ENCODE results near the gene ARHGAP22.
"Not testable (repeated sequence)": the region's sequence is repeated elsewhere in the genome, so short reads cannot be mapped to it uniquely, and the experiment has no call there.

Gene ARHGAP22

DNA sequence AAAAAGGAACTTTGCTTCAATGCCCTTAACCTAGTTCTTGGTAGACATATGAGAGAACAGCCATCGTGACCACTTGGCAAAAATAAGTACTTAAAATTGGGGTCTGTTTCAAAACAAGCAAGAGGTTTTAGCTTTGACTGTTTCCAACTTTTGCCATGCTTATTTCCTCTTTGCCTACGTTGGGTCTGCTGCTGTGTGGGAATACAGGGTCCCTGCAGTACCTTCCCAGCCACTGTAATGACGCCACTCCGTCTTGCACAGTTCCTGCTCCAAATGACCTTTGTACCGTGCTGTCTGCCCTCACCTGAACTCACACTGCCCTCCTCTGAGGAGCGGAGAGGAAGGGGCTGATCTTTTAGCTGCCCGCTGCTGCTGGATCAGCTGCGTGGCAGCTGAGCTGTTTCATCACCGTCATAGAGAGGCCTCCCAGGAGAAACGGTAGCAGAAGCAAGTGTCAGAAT is 165.3 kb downstream of the ARHGAP22 start:
- H3K27ac ChIP-seq, result no peak overlapping the region
- peaks cover 6 to 34% (median 21%) of the 10 kb centered on the region in 11 experiments; a peak in 17 of 22 replicates for H3K36me3 ChIP-seq
- peaks cover 0 to 4% (median 0%) of the 10 kb centered on the region in 11 experiments; a peak in 1 of 22 replicates for H4K20me1 ChIP-seq
- peaks cover 0 to 8% (median 0%) of the 10 kb centered on the region in 10 experiments; a peak in 4 of 20 replicates for H3K4me1 ChIP-seq
- H3K9ac ChIP-seq, result no peak overlapping the region
- H3K4me2 ChIP-seq, result peak overlapping the region in 1 of 11 experiments; percentile 3; a peak in 1 of 22 replicates
- no peaks in the 10 kb centered on the region for H3K27me3 ChIP-seq
- H3K9me3 ChIP-seq (replicated peaks in 1 of 11), result no peaks in the 10 kb centered on the region
- no peak for TF ChIP-seq Cebpa-rat (IDR thresholded peaks at IDR 0.05)
- no peak overlapping the region for H3K4me3 ChIP-seq

DNA sequence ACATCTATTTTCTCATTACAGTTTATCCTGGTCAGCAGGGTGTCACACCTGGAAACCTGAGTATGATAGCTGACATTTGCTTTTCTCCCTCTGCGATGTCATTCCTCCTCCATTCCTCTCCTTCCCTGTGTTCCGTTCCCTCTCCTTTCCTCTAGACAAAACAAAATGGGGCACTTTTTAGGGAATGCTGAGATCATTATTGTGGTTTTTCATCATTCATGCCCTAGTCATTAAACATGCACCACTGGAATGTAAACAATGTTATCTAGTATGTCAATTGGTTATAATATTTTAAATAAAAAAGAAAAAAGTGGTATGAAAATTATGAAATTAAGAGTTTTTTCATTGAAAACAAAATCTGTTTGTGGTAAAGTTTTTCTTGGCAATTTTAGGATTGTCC is 165.8 kb downstream of the ARHGAP22 start:
- H3K9me3 ChIP-seq (replicated peaks in 1 of 11), result no peaks in the 10 kb centered on the region
- TF ChIP-seq Cebpa-rat (IDR thresholded peaks at IDR 0.05), result no peak
- no peak overlapping the region for H3K9ac ChIP-seq
- peaks cover 6 to 40% (median 25%) of the 10 kb centered on the region in 11 experiments; a peak in 17 of 22 replicates for H3K36me3 ChIP-seq
- H3K4me3 ChIP-seq, result no peak overlapping the region
- H3K4me2 ChIP-seq, result no peak overlapping the region
- H3K27me3 ChIP-seq, result no peaks in the 10 kb centered on the region
- H3K27ac ChIP-seq, result no peak overlapping the region
- peaks cover 0 to 8% (median 0%) of the 10 kb centered on the region in 10 experiments; a peak in 4 of 20 replicates for H3K4me1 ChIP-seq
- H4K20me1 ChIP-seq, result 0 out of 22 replicates have a peak, but pooled peaks cover 0 to under 1% (median 0%) of the 10 kb centered on the region in 11 experiments

DNA sequence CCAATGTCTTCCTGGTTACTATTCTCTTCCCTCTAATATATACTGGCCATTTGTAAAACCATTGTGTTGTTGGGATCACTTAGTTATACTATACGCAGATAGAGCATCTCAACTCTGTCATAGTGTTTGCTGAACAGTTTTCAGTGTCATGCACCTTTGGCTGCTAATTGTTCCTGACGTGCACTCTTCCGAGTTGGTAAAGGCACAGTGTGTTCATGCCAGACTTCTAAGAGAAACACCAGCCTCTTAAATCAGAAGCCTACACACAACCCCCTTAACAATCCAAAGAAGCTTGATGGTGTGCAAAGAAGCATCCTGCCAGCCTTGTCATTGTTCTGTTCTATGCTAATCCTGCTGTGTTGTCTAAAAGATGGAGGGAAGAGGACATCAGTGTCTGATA is 167.3 kb downstream of the ARHGAP22 start:
- Histone ChIP-seq H3K4me1 (peaks cover 0 to 8% (median 0%) of the 10 kb centered on the region in 10 experiments; a peak in 4 of 20 replicates), H3K4me3 (no peak overlapping the region), H3K27ac (no peak overlapping the region), H3K27me3 (no peaks in the 10 kb centered on the region), H3K36me3 (peaks cover 6 to 55% (median 30%) of the 10 kb centered on the region in 11 experiments; a peak in 20 of 22 replicates), H3K9me3 (replicated peaks in 1 of 11) (no peaks in the 10 kb centered on the region), H3K9ac (no peak overlapping the region), H3K4me2 (no peak overlapping the region), H4K20me1 (no peaks in the 10 kb centered on the region)
- no peak for TF ChIP-seq Cebpa-rat (IDR thresholded peaks at IDR 0.05)

DNA sequence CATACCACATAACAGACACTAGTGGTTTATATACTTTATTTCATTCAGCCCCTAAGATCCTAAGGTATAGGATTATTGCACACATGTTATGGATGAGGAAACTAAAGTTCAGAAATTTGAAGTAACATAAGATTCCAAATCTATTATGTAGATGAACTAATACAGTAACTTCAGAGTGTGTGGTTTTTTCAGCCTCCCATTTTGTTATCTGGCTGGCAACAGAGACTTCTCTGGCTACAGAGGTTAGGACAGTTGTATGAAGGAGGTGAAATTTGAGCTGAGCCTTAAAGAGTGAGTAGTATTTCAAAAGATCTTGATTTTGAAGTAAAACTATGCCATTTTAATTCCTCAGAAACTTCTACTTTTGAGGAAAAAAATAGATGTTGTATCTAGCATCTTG is 173.0 kb downstream of the ARHGAP22 start:
- Histone ChIP-seq H4K20me1 (no peaks in the 10 kb centered on the region), H3K9ac (no peak overlapping the region), H3K36me3 (peaks cover 40 to 96% (median 58%) of the 10 kb centered on the region in 11 experiments), H3K9me3 (replicated peaks in 1 of 11) (no peaks in the 10 kb centered on the region), H3K27me3 (no peaks in the 10 kb centered on the region), H3K4me2 (no peak overlapping the region), H3K4me1 (no peaks in the 10 kb centered on the region), H3K4me3 (no peak overlapping the region), H3K27ac (no peak overlapping the region)
- no peak for TF ChIP-seq Cebpa-rat (IDR thresholded peaks at IDR 0.05)

DNA sequence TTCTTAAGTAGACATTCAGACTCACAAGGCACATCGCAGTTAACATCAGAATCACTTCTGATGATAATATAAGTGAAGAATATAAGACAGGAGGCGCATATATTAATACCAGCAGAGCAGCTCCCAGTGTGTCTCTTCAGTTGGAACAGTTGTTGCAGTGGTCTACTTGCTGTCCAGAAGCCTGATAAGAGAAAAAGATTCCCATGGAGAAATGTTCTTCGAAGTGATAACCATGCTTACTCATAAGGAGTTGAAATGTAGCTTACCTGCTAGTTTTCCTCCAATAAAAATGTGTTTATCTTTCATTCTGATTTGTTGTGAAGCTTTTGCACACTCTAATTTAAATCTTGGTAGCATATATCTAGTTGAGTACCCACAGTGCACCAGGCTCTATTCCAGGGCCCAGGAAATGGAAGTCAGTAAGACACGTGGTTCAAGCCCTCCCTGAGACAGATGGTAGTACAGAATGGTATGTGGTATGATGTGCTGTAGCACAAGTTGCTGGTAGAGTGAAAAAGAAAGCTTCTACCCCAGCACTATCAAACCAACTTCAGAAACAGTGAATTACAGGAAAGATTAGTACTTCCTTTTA is 174.4 kb downstream of the ARHGAP22 start:
- H3K27ac ChIP-seq, result no peak overlapping the region
- TF ChIP-seq Cebpa-rat (IDR thresholded peaks at IDR 0.05), result no peak
- H3K27me3 ChIP-seq, result no peaks in the 10 kb centered on the region
- H3K36me3 ChIP-seq, result peaks cover 42 to 96% (median 58%) of the 10 kb centered on the region in 11 experiments
- no peaks in the 10 kb centered on the region for H4K20me1 ChIP-seq
- H3K4me3 ChIP-seq, result no peak overlapping the region
- H3K4me2 ChIP-seq, result no peak overlapping the region
- no peaks in the 10 kb centered on the region for H3K9me3 ChIP-seq (replicated peaks in 1 of 11)
- no peak overlapping the region for H3K9ac ChIP-seq
- H3K4me1 ChIP-seq, result no peaks in the 10 kb centered on the region

DNA sequence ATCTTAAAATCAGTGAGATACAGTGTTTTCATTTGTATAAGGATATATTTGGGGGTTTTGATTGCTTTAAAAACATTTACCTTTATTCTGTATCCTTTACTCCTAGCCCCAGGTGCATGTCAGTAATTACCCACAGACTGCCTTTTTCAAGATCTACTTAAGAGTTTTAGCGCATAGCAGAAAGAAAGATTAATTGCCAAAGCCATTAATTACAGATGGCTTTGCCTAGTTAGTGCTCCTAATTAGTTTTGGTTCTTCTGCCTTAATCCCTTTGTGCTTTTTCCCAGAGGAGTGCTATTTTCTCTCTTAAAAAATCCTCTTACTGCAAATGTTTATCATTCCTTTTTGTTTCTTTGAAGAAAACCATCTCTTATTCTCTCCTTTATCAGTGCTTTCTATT is 175.6 kb downstream of the ARHGAP22 start:
- Histone ChIP-seq H4K20me1 (no peaks in the 10 kb centered on the region), H3K9me3 (replicated peaks in 1 of 11) (no peaks in the 10 kb centered on the region), H3K4me1 (no peaks in the 10 kb centered on the region), H3K27me3 (no peaks in the 10 kb centered on the region), H3K4me2 (no peak overlapping the region), H3K27ac (no peak overlapping the region), H3K4me3 (no peak overlapping the region), H3K36me3 (peaks cover 40 to 89% (median 55%) of the 10 kb centered on the region in 11 experiments), H3K9ac (no peak overlapping the region)
- no peak for TF ChIP-seq Cebpa-rat (IDR thresholded peaks at IDR 0.05)

DNA sequence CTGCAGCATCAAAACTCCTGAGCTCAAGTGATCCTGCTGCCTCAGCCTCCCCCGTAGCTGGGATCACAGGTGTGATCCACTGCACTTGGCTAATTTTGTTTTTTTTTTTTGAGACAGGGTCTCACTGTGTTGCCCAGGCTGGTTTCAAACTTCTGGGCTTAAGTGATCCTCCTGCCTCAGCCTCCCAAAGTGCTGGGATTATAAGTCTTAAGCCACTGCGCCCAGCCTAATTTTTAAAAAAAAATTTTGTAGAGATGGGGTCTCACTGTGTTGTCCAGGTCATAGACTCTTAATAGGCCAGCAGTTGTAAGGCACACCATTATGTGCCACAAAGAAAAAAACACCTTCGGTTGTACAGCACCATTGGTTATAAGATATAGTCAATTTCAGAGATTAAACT is 176.0 kb downstream of the ARHGAP22 start:
- no peak for TF ChIP-seq Cebpa-rat (IDR thresholded peaks at IDR 0.05)
- no peak overlapping the region for H3K27ac ChIP-seq
- peaks cover 40 to 85% (median 58%) of the 10 kb centered on the region in 11 experiments for H3K36me3 ChIP-seq
- no peak overlapping the region for H3K4me3 ChIP-seq
- H3K4me1 ChIP-seq, result no peaks in the 10 kb centered on the region
- H3K9me3 ChIP-seq (replicated peaks in 1 of 11), result no peaks in the 10 kb centered on the region
- no peak overlapping the region for H3K9ac ChIP-seq
- H4K20me1 ChIP-seq, result 0 out of 22 replicates have a peak, but pooled peaks cover 0 to 1% (median 0%) of the 10 kb centered on the region in 11 experiments
- H3K27me3 ChIP-seq, result no peaks in the 10 kb centered on the region
- no peak overlapping the region for H3K4me2 ChIP-seq

DNA sequence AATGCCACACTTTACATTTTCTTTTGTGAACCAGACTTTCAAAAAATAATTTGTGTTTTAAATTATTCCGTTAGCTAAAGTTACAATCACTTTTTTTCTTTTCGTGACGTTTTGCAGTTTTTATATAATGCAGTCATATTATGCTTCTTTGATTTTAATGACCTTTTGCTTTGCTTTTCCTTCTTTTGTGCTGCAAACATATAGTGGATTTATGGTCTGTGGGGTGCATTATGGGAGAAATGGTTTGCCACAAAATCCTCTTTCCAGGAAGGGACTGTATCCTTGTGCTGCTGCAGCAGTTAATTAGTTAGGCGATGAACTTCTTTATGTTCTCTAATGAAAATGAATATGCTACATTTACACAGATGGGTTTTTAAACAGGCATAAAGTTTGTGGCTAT is 181.0 kb downstream of the ARHGAP22 start:
- H3K9ac ChIP-seq, result no peak overlapping the region
- no peaks in the 10 kb centered on the region for H3K27me3 ChIP-seq
- peaks cover 0 to 2% (median 0%) of the 10 kb centered on the region in 10 experiments; a peak in 2 of 20 replicates for H3K4me1 ChIP-seq
- H3K36me3 ChIP-seq, result peaks cover 23 to 57% (median 39%) of the 10 kb centered on the region in 11 experiments; a peak in 21 of 22 replicates
- no peak overlapping the region for H3K4me3 ChIP-seq
- no peak for TF ChIP-seq Cebpa-rat (IDR thresholded peaks at IDR 0.05)
- H3K9me3 ChIP-seq (replicated peaks in 1 of 11), result no peaks in the 10 kb centered on the region
- no peak overlapping the region for H3K27ac ChIP-seq
- H3K4me2 ChIP-seq, result no peak overlapping the region
- 0 out of 22 replicates have a peak, but pooled peaks cover 0 to 4% (median 0%) of the 10 kb centered on the region in 11 experiments for H4K20me1 ChIP-seq

DNA sequence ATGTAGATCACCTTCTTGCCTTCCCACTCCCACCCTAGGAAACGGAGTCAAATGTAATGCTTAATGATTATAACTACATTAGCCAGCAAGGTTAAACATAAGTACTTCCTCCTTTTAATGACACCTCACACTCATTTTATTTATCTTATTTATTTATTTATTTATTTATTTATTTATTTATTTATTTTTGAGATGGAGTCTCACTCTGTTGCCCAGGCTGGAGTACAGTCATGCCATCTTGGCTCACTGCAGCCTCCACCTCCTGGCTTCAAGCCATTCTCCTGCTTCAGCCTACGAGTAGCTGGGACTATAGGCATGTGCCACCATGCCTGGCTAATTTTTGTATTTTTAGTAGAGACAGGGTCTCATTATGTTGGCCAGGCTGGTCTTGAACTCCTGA is 183.0 kb downstream of the ARHGAP22 start:
- peaks cover 0 to 13% (median 0%) of the 10 kb centered on the region in 10 experiments; a peak in 7 of 20 replicates for H3K4me1 ChIP-seq
- not testable (repeated sequence) for H3K27me3 ChIP-seq; H3K27ac ChIP-seq; H3K9ac ChIP-seq; H4K20me1 ChIP-seq; H3K4me2 ChIP-seq; H3K9me3 ChIP-seq (replicated peaks in 1 of 11); H3K4me3 ChIP-seq
- H3K36me3 ChIP-seq, result peaks cover 5 to 40% (median 22%) of the 10 kb centered on the region in 11 experiments; a peak in 17 of 22 replicates
